Subcutaneous abdominal adipose tissue (tissue), 5 donors: Measurements from ENCODE around the gene PARP15.

Experiments
- H3K27ac ChIP-seq: one replicate; pipeline ENCODE4 v1.7.0; 2013; ENCODE audit warnings: low read depth, mild to moderate bottlenecking, inconsistent platforms, low read length, moderate library complexity
- H3K27me3 ChIP-seq, 5 donors: one replicate each; pipeline ENCODE4 v1.7.0; 2013; ENCODE audit warnings: low read length in 5 of 5, inconsistent platforms in 1 of 5; ENCODE audit not compliant: control insufficient read depth in 5 of 5, insufficient read depth in 4 of 5
- H3K36me3 ChIP-seq, 5 donors: one replicate each; pipeline ENCODE4 v1.7.0; 2013; ENCODE audit warnings: low read length in 5 of 5; ENCODE audit not compliant: control insufficient read depth in 5 of 5, insufficient read depth in 5 of 5
- H3K4me1 ChIP-seq, 5 donors: one replicate each; pipeline ENCODE4 v1.7.0; 2013; ENCODE audit warnings: low read length in 5 of 5, mild to moderate bottlenecking in 3 of 5, moderate library complexity in 1 of 5; ENCODE audit not compliant: control insufficient read depth in 5 of 5, insufficient read depth in 5 of 5
- H3K4me3 ChIP-seq, 5 donors: one replicate each; pipeline ENCODE4 v1.7.0; 2013; ENCODE audit warnings: low read length in 5 of 5, low read depth in 1 of 5
- H3K9ac ChIP-seq, 5 donors: one replicate each; pipeline ENCODE4 v1.7.0; 2013; ENCODE audit warnings: low read length in 5 of 5, mild to moderate bottlenecking in 4 of 5, moderate library complexity in 3 of 5
- H3K9me3 ChIP-seq, 5 donors: one replicate each; pipeline ENCODE4 v1.7.0; 2013; ENCODE audit warnings: low read length in 5 of 5; ENCODE audit not compliant: control insufficient read depth in 5 of 5
- donor health status: healthy.
- donor health status: healthy.
- donor health status: healthy.
- donor health status: healthy.
- donor health status: healthy.

Gene PARP15

GRCh38 chr3:122553171-122553570 is 24.3 kb upstream of the PARP15 start:
- H3K27ac ChIP-seq: no peak overlapping the region
- H3K9me3 ChIP-seq: no peaks in the 10 kb centered on the region
- no peaks in the 10 kb centered on the region for H3K27me3 ChIP-seq
- H3K4me3 ChIP-seq: no peak overlapping the region
- H3K36me3 ChIP-seq: peaks cover 24 to 81% (median 70%) of the 10 kb centered on the region in 5 donors
- H3K9ac ChIP-seq: no peak overlapping the region
- no peaks in the 10 kb centered on the region for H3K4me1 ChIP-seq

GRCh38 chr3:122555275-122556071 is 22.0 kb upstream of the PARP15 start:
- no peak overlapping the region for H3K4me3 ChIP-seq
- H3K36me3 ChIP-seq: peaks cover 31 to 73% (median 62%) of the 10 kb centered on the region in 5 donors
- H3K27ac ChIP-seq: no peak overlapping the region

GRCh38 chr3:122557356-122557755 is 20.1 kb upstream of the PARP15 start:
- Histone ChIP-seq H3K4me1 (peaks cover 0 to 6% (median 2%) of the 10 kb centered on the region in 5 donors), H3K27ac (no peak overlapping the region), H3K36me3 (peaks cover 26 to 59% (median 54%) of the 10 kb centered on the region in 5 donors), H3K27me3 (no peaks in the 10 kb centered on the region), H3K9me3 (no peaks in the 10 kb centered on the region), H3K9ac (no peak overlapping the region), H3K4me3 (no peak overlapping the region)

More at GRCh38 chr3:122555275-122556071, 22.0 kb upstream of the PARP15 start:
- Histone ChIP-seq H3K9ac (no peak overlapping the region), H3K27me3 (no peaks in the 10 kb centered on the region), H3K9me3 (no peaks in the 10 kb centered on the region), H3K4me1 (no peaks in the 10 kb centered on the region)

- peaks cover 2 to 18% (median 10%) of the 10 kb centered on the region in 5 donors for H3K4me1 ChIP-seq
- H3K9ac ChIP-seq: no peak overlapping the region
- no peak overlapping the region for H3K4me3 ChIP-seq
- no peaks in the 10 kb centered on the region for H3K27me3 ChIP-seq
- peaks cover 17 to 50% (median 48%) of the 10 kb centered on the region in 5 donors for H3K36me3 ChIP-seq
- no peaks in the 10 kb centered on the region for H3K9me3 ChIP-seq
- H3K27ac ChIP-seq: no peak overlapping the region
Observed at GRCh38 chr3:122558605-122559004, 18.8 kb upstream of the PARP15 start.

DNA sequence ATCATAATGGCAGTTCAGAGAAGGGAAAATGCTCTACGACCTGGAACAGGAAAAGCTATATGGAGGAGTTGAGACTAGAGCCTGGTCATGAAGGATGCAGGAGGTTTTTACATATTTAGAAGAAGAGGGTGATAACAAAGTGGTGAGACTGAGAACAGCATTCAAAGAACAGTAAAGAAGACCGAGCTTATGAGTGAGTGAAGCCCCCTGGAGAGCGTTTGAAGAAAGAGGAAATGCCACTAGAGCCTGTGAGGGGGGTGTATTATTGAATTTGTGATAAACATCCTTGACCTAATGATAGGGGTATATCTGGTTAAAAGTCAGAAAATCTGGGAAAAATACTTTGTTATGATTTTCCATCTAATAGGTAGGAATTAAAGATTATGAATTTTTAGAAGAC is 17.5 kb upstream of the PARP15 start:
- H3K36me3 ChIP-seq: peaks cover 17 to 44% (median 40%) of the 10 kb centered on the region in 5 donors
- H3K4me3 ChIP-seq: no peak overlapping the region

DNA sequence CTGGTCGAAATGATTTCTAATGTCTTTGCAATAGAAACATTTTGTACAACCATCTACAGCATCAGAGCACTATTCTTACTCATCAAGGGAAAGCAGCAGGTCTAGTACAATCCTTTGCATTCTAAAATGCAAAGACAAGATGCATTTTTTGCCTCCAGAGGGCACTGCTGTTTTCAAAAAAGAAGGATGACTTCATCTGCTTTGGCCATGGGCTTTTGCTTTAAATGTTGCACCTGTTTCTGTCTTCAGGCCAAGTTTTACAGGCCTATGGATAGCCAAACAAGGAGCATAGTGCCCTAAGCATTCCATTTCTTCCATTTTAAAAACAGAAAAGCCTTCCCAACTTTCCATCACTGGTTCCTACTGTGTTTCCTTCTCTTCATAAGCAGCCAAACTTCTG is 16.8 kb upstream of the PARP15 start:
- no peaks in the 10 kb centered on the region for H3K9me3 ChIP-seq
- no peak overlapping the region for H3K27ac ChIP-seq
- no peak overlapping the region for H3K9ac ChIP-seq
- peaks cover 17 to 36% (median 32%) of the 10 kb centered on the region in 5 donors for H3K36me3 ChIP-seq
- H3K27me3 ChIP-seq: no peaks in the 10 kb centered on the region
- H3K4me1 ChIP-seq: peaks cover 6 to 32% (median 23%) of the 10 kb centered on the region in 5 donors
- no peak overlapping the region for H3K4me3 ChIP-seq

More for the DNA sequence above, 17.5 kb upstream of the PARP15 start:
- H3K9me3 ChIP-seq: no peaks in the 10 kb centered on the region
- H3K9ac ChIP-seq: no peak overlapping the region
- H3K27me3 ChIP-seq: no peaks in the 10 kb centered on the region
- no peak overlapping the region for H3K27ac ChIP-seq
- peaks cover 4 to 25% (median 16%) of the 10 kb centered on the region in 5 donors for H3K4me1 ChIP-seq

DNA sequence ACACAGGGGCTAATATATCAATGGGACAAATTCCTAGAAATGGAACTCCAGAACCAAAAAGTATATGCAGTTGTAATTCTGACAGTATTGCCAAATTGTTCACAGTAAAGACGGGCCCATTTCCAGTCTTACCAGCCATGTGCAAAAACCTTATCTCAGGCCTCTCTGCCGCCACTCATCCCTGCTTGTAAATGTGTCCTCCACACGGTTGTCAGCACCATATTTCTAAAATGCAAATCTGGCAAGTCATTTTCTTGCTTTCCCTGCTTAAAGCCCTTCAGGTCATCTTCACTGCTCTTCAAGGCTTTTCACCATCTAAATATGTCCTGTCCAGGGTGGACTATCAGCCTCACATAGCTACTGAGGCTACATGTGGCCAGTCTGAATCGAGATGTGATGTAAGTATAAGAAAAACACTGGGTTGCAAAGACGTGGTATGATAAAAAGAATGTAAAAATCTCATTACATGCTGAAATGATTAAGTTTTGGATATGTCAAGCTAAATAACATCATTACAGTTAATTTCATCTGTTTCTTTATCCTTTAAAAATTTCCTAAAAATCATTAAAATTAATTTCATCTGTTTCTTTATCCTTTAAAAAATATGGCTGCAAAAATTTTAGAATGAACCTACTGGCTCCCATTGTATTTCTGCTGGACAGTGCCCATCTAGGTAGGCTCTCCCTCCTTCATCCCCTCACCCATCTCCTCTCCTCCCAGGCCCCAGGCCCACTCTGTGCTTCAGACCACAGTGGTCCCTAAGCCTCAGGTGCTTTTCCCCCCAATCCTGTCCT is 14.3 kb upstream of the PARP15 start:
- Histone ChIP-seq H3K27ac (peak overlapping the region; percentile 95), H3K9me3 (no peaks in the 10 kb centered on the region), H3K9ac (peak overlapping the region; percentile 90 to 99 (median 95)), H3K27me3 (no peaks in the 10 kb centered on the region), H3K4me3 (peak overlapping the region; percentile 78 to 92 (median 86)), H3K36me3 (peaks cover 11 to 37% (median 23%) of the 10 kb centered on the region in 5 donors), H3K4me1 (peaks cover 6 to 34% (median 25%) of the 10 kb centered on the region in 5 donors)

DNA sequence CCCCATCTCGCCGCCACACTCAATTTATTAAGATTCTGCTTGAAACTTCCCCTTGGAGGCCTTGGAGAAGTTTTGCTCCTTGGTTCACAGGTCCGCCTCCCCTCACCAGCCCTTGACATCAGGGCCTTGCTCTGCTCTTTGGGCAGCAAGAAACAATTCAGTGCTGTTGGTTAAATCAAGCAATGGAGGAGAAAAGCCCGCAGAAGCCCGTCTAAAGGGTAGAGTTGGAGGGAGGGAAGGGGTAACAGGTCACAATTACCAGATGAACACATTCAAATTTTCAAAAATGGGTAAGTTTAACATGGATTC is 13.8 kb upstream of the PARP15 start:
- Histone ChIP-seq H3K36me3 (peaks cover 10 to 36% (median 22%) of the 10 kb centered on the region in 5 donors), H3K9ac (peak overlapping the region; percentile 90 to 99 (median 95)), H3K9me3 (no peaks in the 10 kb centered on the region), H3K4me3 (peak overlapping the region; percentile 78 to 92 (median 86)), H3K4me1 (peaks cover 6 to 37% (median 26%) of the 10 kb centered on the region in 5 donors), H3K27me3 (no peaks in the 10 kb centered on the region), H3K27ac (peak overlapping the region; percentile 95)

GRCh38 chr3:122564155-122564912 is 13.1 kb upstream of the PARP15 start, which contains the start of the genes DTX3L and PARP9:
DTX3L (plus strand) TSS chr3:122564338; CDS start chr3:122564427, 89 bp downstream.
PARP9 (minus strand) TSS chr3:122564300; CDS start chr3:122559620, 4,680 bp downstream.
- Histone ChIP-seq H3K27ac (peak within 1 kb of the TSS; percentile 95), H3K9ac (peak within 1 kb of the TSS; percentile 90 to 99 (median 95)), H3K4me1 (peaks cover 6 to 37% (median 26%) of the 10 kb centered on the region in 5 donors), H3K27me3 (no peaks in the 10 kb centered on the region), H3K4me3 (peak within 1 kb of the TSS; percentile 78 to 92 (median 86)), H3K9me3 (no peaks in the 10 kb centered on the region), H3K36me3 (peaks cover 6 to 36% (median 25%) of the 10 kb centered on the region in 5 donors)
